ENCODE data around the gene ELF1. TPM values are rescaled to one million over a fixed set of nuclear protein-coding genes. Genes with fewer than 3 reads are reported as not detected.

ELF1 gene
- total RNA-seq, 1 experiment from 2014 or later = 18.7 TPM

DNA sequence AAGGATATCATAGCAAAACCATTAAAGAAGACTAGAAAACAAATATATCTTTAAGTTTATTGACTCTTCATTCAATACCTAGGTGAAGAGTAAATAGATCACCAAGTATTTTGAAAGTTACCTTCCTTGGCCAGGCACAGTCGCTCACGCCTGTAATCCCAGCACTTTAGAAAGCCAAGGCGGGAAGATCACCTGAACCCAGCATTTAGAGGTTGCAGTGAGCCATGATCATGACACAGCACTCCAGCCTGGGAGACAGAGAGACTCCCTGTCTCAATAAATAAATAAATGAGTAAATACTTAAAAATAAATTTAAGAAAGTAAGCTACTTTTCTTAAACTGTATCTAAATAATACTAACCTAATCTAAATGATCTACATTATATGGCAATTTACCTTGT, 33.3 kb upstream of the ELF1 start:
- ChIA-PET POLR2A (no interaction called here), CTCF (interaction anchor here (1.1 kb wide), 1 partner anchor 145 kb away, joined by 4 read pairs; no protein-coding TSS in a partner anchor)
- no peak for TF ChIP-seq GTF2I (CRISPR knock-in tag; conservative IDR thresholded peaks at IDR 0.05)
- TF ChIP-seq NFE2L1 (CRISPR knock-in tag; IDR thresholded peaks at IDR 0.05) = no peak
- TF ChIP-seq, protein P1, sequence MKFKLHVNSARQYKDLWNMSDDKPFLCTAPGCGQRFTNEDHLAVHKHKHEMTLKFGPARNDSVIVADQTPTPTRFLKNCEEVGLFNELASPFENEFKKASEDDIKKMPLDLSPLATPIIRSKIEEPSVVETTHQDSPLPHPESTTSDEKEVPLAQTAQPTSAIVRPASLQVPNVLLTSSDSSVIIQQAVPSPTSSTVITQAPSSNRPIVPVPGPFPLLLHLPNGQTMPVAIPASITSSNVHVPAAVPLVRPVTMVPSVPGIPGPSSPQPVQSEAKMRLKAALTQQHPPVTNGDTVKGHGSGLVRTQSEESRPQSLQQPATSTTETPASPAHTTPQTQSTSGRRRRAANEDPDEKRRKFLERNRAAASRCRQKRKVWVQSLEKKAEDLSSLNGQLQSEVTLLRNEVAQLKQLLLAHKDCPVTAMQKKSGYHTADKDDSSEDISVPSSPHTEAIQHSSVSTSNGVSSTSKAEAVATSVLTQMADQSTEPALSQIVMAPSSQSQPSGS (CRISPR knock-in tag; IDR thresholded peaks at IDR 0.05; ENCODE audit: borderline replicate concordance, low read depth) = no peak
- TF ChIP-seq ZNF416 (CRISPR knock-in tag; IDR thresholded peaks at IDR 0.05) = no peak
- TF ChIP-seq SMAD3 (CRISPR knock-in tag; IDR thresholded peaks at IDR 0.05; ENCODE audit: borderline replicate concordance) = no peak
- no peak for TF ChIP-seq TCF7 (CRISPR knock-in tag; IDR thresholded peaks at IDR 0.05; ENCODE audit: low read depth)
- TF ChIP-seq GABPB1 (CRISPR knock-in tag; IDR thresholded peaks at IDR 0.05) = no peak
- TF ChIP-seq ZNF396 (CRISPR knock-in tag; IDR thresholded peaks at IDR 0.05; ENCODE audit: borderline replicate concordance) = no peak
- no peak for TF ChIP-seq CREB1 (CRISPR knock-in tag; IDR thresholded peaks at IDR 0.05)
- no peak for TF ChIP-seq RELA (CRISPR knock-in tag; IDR thresholded peaks at IDR 0.05; ENCODE audit: borderline replicate concordance)
- no peak for TF ChIP-seq GRHL2 (CRISPR knock-in tag; IDR thresholded peaks at IDR 0.05; ENCODE audit: insufficient replicate concordance, severe bottlenecking)
- TF ChIP-seq ZNF423 (CRISPR knock-in tag; IDR thresholded peaks at IDR 0.05) = no peak
- no peak for TF ChIP-seq NR1H2 (CRISPR knock-in tag; IDR thresholded peaks at IDR 0.05)
- TF ChIP-seq ZNF671 (CRISPR knock-in tag; IDR thresholded peaks at IDR 0.05) = no peak
- TF ChIP-seq, protein P2, sequence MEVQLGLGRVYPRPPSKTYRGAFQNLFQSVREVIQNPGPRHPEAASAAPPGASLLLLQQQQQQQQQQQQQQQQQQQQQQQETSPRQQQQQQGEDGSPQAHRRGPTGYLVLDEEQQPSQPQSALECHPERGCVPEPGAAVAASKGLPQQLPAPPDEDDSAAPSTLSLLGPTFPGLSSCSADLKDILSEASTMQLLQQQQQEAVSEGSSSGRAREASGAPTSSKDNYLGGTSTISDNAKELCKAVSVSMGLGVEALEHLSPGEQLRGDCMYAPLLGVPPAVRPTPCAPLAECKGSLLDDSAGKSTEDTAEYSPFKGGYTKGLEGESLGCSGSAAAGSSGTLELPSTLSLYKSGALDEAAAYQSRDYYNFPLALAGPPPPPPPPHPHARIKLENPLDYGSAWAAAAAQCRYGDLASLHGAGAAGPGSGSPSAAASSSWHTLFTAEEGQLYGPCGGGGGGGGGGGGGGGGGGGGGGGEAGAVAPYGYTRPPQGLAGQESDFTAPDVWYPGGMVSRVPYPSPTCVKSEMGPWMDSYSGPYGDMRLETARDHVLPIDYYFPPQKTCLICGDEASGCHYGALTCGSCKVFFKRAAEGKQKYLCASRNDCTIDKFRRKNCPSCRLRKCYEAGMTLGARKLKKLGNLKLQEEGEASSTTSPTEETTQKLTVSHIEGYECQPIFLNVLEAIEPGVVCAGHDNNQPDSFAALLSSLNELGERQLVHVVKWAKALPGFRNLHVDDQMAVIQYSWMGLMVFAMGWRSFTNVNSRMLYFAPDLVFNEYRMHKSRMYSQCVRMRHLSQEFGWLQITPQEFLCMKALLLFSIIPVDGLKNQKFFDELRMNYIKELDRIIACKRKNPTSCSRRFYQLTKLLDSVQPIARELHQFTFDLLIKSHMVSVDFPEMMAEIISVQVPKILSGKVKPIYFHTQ (CRISPR knock-in tag; IDR thresholded peaks at IDR 0.05) = no peak
- TF ChIP-seq, protein P3, sequence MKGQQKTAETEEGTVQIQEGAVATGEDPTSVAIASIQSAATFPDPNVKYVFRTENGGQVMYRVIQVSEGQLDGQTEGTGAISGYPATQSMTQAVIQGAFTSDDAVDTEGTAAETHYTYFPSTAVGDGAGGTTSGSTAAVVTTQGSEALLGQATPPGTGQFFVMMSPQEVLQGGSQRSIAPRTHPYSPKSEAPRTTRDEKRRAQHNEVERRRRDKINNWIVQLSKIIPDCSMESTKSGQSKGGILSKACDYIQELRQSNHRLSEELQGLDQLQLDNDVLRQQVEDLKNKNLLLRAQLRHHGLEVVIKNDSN (CRISPR knock-in tag; IDR thresholded peaks at IDR 0.05) = no peak
- TF ChIP-seq ESRRA (CRISPR knock-in tag; IDR thresholded peaks at IDR 0.05; ENCODE audit: borderline replicate concordance) = no peak
- TF ChIP-seq, protein P4, sequence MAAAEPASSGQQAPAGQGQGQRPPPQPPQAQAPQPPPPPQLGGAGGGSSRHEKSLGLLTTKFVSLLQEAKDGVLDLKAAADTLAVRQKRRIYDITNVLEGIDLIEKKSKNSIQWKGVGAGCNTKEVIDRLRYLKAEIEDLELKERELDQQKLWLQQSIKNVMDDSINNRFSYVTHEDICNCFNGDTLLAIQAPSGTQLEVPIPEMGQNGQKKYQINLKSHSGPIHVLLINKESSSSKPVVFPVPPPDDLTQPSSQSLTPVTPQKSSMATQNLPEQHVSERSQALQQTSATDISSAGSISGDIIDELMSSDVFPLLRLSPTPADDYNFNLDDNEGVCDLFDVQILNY (CRISPR knock-in tag; IDR thresholded peaks at IDR 0.05) = no peak
- Mint-ChIP-seq H3K9me3 (peaks cover 14% of the 10 kb centered on the region), H3K4me1 (peaks cover 11% of the 10 kb centered on the region), H3K36me3 (peaks cover 27% of the 10 kb centered on the region), H3K4me3 (no peak overlapping the region), H3K27me3 (ENCODE audit: low read depth) (peaks cover 4% of the 10 kb centered on the region), H3K27ac (no peak overlapping the region)
- no peak for ATAC-seq
- no peak for DNase-seq (ENCODE audit: low spot score)

DNA sequence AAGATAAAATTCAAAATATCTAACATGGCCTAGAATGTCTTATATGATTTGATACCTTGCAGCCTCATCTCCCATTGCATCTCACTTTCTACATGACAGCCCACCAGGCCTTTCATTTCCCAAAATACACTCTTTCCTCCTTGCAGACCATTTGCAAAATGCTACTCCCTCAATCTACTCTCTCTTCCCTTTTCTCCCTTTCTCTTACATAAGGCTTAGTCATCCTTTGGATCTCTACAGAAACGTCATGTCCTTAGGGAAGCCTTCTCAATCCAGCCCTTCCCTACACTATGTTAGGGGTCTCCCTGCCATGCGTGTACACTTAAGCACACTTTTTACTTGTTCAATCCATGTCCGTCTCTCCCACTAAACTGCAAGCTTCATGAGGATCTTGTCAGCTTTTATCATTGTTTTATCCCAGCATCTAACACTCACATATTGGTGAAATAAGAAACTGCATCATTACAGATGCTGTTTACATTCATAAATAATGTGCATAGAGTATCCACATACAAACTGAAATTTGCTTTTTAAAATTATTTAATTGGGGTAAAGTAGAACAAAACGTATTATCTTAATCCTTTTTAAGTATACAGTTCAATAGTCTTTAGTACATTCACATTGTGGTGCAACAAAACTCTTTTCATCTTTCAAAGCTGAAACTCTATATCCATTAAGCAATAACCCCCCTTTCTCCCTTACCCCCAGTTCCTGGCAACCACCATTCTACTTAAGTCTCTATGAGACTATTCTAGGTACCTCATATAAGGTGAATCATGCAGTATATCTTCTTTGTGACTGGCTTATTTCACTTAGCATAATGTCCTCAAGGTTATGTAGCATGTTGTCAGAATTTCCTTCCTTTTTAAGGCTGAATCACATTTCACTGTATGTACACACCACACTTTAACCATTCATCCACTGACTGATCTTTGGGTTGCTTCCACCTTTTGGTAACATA, 30.6 kb upstream of the ELF1 start:
- no peak for DNase-seq (ENCODE audit: low spot score)
- Mint-ChIP-seq H3K4me1 (peaks cover 4% of the 10 kb centered on the region), H3K36me3 (peaks cover 47% of the 10 kb centered on the region), H3K9me3 (peaks cover 41% of the 10 kb centered on the region), H3K27me3 (ENCODE audit: low read depth) (peaks cover 11% of the 10 kb centered on the region), H3K27ac (no peak overlapping the region), H3K4me3 (no peak overlapping the region)
- ChIA-PET CTCF (no interaction called here), POLR2A (no interaction called here)
- ATAC-seq = no peak
- TF ChIP-seq ZNF232 (CRISPR knock-in tag; IDR thresholded peaks at IDR 0.05) = no peak
- no peak for TF ChIP-seq FOXP1 (CRISPR knock-in tag; IDR thresholded peaks at IDR 0.05; ENCODE audit: borderline replicate concordance)
- TF ChIP-seq, protein P5, sequence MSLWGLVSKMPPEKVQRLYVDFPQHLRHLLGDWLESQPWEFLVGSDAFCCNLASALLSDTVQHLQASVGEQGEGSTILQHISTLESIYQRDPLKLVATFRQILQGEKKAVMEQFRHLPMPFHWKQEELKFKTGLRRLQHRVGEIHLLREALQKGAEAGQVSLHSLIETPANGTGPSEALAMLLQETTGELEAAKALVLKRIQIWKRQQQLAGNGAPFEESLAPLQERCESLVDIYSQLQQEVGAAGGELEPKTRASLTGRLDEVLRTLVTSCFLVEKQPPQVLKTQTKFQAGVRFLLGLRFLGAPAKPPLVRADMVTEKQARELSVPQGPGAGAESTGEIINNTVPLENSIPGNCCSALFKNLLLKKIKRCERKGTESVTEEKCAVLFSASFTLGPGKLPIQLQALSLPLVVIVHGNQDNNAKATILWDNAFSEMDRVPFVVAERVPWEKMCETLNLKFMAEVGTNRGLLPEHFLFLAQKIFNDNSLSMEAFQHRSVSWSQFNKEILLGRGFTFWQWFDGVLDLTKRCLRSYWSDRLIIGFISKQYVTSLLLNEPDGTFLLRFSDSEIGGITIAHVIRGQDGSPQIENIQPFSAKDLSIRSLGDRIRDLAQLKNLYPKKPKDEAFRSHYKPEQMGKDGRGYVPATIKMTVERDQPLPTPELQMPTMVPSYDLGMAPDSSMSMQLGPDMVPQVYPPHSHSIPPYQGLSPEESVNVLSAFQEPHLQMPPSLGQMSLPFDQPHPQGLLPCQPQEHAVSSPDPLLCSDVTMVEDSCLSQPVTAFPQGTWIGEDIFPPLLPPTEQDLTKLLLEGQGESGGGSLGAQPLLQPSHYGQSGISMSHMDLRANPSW (CRISPR knock-in tag; conservative IDR thresholded peaks at IDR 0.05; ENCODE audit: low read depth) = no peak
- TF ChIP-seq, protein P6, sequence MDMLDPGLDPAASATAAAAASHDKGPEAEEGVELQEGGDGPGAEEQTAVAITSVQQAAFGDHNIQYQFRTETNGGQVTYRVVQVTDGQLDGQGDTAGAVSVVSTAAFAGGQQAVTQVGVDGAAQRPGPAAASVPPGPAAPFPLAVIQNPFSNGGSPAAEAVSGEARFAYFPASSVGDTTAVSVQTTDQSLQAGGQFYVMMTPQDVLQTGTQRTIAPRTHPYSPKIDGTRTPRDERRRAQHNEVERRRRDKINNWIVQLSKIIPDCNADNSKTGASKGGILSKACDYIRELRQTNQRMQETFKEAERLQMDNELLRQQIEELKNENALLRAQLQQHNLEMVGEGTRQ (CRISPR knock-in tag; IDR thresholded peaks at IDR 0.05) = no peak
- no peak for TF ChIP-seq PRRX2 (CRISPR knock-in tag; IDR thresholded peaks at IDR 0.05)

Measured in WTC11 (cell line).